GM12891 (cell line): Measurements from ENCODE around the gene DIP2C.

Experiments used
- POLR2A ChIP-seq: IDR thresholded peaks from 2 replicates; pipeline ENCODE4 v1.6.1; 2011; ENCODE audit warnings: low read depth, low read length, control low read depth
- POLR2AphosphoS5 ChIP-seq: IDR thresholded peaks from 2 replicates; pipeline ENCODE4 v1.6.1; 2011; ENCODE audit warnings: low read depth, low read length, control low read depth
- TAF1 ChIP-seq: IDR thresholded peaks from 2 replicates; pipeline ENCODE4 v1.6.1; 2011; ENCODE audit warnings: low read depth, low read length, control low read depth

DNA sequence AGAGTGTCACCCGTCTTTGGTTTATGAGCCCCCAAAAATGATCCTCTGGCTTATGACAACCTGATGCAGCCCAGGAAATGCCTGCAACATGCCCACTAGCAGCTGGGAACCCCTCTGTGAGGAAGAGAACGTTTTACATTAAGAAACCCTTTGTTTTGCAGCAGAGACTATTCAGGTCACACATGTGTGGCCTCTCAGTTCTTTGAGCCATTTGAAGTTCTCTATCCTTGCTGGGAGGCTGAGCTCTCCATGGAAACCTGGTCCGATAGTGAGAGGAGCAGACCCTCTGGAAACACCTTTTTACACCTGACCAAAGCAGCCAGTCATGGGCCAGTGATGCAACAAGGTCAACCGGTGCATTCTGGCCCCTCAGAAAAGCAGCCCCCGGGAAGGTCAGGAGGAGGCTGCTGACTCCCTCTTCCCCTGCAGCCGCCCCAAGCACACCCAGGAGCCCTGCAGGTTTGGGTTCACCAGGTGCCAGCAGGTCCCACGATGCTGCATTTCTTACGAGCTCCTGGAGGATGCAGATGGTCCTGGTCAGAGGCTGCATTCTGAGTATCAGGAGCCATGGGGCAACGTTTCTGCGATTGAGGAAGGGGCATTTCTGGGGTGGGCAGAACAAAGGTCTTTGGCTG lies 419.9 kb downstream of the DIP2C start:
- TF ChIP-seq POLR2AphosphoS5 (no peak), POLR2A (no peak), TAF1 (no peak)
